GM19468 (cell line): Measurements from ENCODE around the gene KBTBD12.

Experiments used
- ATAC-seq: cut with Tn5 transposase; IDR thresholded peaks from one replicate; pipeline ENCODE4 v1.9.1; 2021; ENCODE audit warnings: mild to moderate bottlenecking, moderate library complexity, moderate number of reproducible peaks; ENCODE audit not compliant: unreplicated experiment; ENCODE audit errors: extremely low read depth

KBTBD12 gene

DNA sequence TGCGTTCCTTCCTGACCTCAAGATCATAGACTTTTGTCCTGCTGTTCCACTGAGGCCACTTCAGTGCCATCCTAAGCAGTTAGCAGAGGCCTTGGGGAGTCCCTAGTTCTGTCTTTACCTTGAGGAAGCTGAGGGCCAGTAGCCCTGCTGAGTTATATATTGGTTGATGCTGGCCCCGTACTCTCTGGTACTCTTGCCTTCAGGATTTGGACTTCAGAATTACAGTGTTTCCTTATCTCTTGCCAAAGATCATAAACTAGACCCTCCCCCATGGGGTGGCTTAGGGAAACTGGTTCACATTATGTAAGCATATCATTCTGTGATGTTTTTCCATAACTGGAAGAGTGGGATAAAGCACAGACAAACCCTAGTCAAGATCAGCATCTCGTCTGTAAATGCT is 33.2 kb downstream of the KBTBD12 start:
- ATAC-seq: no peak

DNA sequence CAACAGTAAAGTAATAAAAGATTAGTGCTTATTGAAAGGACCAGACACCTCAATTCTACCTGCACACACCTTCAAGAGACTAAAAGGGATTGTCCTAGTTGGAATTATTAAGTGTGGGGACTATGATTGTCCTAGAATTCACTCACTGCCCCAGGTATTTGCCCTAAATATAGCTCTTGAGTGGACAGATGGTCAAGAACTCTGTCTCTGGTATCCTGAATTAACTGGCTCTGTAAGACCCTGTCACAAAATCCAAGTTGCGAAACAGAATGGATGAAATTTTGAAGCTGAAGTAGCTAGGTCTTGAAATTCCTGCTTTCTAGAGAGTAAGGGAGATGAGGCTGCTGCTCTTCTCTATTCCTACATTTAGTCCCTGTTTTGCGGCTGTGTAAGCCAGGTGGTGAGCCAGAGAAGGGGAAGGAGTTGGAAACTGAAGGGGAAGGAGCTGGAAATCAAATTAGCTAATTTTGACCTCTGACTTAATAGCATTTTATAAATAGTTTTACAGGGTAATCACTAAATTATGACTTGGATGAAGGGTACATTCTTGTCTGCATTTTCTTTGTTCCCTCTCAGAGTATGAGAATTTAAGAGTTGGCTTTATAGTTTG is 34.5 kb downstream of the KBTBD12 start:
- ATAC-seq: no peak

DNA sequence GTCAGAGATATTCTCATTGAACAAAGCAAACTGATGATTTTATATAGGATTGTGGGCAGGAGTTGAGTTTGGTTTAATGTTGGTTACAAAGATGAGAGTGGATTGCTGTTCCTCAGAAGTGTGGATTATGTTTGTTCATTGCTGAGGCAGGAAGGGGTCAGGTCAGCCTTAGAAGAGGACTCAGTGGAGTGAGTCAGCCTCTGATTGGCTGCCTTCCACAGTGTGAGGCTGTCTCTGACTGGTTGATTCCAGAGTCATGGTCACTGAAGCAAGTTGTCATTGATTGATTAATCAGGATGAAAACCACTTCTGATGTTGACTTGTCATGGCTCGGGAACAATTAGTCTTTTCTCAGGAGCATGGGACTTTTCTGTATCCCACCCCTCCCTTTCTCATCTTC is 36.2 kb downstream of the KBTBD12 start:
- no peak for ATAC-seq

DNA sequence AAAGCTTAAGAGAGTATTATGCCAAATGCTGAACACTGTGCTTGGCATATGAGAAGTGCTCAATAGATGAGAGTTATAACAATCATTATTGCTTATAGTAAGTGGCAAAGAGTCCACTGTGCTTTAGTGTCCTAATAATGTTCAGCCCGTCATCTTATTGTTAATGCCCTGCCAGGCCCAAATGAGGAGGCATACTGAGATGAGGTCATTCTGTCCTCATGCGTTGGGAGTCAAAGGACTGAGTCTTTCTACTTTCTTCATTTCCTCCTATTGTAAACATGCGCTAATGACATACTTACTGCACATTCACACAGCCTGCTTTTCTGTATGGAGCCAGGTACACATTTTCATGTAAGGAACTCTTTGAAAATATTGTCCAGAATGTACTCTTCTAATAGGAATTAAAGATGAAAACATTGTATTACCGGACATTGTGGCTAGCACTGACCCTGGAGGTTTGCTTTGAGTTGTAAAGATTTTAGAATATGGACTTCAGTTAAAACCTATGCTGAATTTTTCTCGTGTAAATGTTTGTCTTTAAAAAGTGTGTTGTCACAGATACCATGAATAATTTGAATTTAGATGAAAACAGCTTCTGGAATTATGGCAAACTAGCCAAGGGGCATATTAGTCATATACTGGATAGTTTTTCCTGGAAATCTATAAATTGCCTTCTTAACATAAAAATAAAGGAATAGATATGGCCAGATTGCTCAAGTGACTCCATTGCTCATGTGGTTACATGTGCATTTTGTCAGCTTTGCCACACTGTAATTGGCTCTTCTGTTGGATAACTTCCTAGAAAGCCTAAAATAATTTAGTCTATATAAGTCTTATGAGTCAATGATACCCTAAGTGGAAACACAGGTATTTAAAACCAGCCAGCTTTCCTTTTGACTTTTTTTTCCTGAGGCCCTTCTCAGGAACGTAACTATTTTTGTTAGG is 38.3 kb downstream of the KBTBD12 start:
- ATAC-seq: no peak

DNA sequence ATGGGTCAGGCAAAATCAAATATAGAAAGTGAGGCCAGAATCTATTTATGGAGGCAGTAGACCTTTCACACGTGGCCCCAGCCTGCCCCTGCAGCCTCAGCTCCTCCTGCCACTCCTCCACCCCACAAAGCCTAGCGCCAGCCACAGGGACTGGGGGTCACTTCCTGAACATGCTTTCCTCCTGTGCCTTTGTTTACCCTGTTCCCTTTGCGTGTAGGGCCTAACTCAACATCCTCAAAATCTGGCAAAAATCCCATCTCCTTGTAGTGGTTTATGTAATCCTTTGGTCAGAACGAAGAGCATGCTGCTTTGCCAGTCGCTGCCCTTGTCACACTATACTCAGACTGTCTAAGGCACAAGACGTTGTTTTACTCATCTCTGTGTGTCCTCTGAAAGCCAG is 39.6 kb downstream of the KBTBD12 start:
- ATAC-seq: no peak

DNA sequence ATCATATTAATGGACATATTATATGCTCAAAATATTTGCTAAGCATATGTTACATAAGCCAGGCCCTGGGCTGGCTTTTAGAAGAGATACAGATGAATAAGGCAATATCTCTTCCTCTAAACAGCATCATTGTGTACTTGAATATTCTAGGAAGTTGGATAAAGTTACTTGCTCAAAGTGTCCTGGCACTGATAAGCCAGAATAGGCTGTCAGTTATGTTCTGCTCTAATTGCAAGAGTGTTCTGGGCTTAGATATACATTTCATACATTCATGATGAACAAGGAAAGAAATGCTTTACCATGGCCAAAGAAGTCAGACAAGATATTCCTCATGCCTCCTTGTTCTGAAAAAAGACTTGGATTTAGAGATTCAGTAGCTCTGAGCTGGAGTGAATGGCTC is 40.7 kb downstream of the KBTBD12 start:
- no peak for ATAC-seq

DNA sequence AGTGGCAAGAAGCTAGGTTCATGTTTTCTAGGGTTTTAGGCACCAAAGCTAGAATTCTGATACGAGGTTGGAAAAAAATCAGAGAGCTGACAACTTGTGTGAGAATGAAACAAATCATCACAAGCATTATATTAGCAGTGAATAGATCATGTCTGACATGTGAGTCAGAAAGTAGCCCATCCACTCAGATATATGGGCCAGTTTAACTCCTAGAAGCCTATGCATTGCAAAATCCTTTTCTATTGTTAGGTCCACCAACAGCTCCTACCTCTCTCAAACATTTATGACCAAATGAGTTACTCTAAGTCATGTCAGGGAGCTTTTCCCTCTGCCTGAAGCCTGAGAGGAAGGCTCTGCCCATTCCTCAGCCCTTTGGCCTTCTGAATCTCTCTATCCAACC is 44.0 kb downstream of the KBTBD12 start:
- ATAC-seq: no peak

DNA sequence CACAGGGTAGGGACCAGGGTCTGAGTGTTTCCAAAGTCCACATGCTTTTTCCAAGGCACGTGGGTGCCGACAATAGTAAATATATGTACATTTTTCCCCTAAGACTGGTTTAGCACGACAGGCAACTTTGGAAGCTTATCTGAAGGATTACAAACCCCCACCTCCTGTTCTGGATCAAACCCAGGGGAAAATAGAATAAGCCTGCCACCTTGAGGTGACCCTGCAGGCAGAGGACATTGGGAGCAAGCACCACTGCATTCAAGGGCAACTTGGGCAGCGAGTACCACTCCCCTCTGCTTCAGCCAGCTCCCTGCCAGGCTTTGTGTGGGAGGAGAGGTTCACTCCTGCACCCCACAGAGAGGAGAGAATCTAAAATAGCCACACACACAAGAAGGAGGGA is 44.8 kb downstream of the KBTBD12 start:
- ATAC-seq: no peak

DNA sequence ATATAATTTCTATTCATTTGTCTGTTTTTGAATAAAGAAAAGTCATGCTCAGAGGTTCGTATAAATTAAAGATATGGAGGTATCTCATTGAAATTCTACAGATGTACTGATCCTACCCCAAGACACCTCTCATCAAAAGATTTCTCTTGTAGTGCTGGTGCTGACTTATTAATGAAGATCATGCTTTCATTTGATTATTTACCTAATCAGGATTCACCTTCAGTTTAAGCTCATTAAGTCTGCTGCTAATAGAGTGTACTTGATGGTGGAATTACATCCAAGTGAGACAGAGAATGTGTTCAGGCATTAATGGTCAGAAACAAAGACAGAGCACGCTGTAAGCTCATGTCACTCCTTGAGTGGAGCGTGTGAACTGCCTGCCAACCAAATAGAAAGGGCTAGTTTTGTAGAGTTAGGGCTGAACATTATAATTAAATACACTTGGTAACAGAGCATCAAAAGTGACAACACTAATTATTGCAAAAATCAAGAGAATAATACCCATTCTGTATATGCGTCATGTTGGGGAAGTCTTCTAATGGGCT is 45.5 kb downstream of the KBTBD12 start:
- no peak for ATAC-seq

DNA sequence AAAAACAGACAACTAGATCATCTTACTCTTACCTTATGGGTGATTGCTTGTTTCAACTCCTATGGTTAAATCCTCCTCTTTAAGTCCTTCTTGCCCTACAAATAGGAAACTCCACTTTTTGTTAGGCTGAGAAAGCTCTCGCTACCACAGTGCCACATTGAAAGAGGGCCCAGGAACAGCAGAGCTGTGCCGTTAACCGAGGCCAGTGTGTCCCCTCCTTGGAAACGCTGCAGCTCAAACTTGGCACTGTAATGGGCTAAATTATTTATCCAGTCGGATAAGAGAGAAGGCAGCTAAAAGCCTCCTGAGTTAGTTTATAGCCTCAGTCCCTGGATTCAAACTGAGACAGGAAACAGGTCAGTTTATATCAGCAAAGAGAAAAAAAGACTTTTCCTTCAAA is 46.1 kb downstream of the KBTBD12 start:
- no peak for ATAC-seq

DNA sequence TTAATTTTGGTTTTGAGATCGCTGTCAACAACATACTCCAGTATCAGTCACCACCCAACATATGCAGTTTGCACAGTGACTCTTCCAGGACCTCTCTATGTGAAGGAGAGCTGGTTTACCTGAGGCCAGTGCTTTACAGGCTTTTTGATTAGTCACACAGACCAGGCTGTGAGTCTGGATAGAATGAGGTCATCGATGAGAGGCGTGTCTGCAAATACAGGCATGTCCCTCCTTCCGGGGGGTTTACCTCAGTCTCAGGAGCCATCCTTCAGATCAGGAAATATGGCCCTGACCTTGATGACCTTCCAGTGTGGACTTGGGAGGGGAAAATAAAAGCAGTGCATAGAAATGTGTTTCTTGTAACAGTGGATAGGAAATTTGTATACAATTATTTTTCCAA is 46.9 kb downstream of the KBTBD12 start:
- ATAC-seq: no peak

DNA sequence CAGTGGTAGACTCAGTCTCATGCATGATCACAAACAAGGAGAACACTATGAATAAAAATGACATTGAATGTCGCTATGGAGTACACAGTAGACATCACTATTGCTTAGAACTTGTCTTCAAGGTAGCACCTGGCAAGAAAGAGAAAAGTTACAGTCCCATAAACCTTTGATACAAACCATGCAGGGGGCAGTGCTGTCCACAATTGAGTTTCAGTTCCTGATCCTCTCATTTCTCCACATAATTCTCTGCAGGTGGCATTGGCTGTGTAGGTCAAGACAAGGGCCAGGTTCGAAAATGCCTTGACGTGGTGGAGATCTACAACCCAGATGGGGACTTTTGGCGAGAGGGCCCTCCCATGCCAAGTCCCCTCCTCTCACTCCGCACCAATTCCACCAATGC is 47.9 kb downstream of the KBTBD12 start:
- ATAC-seq: no peak

DNA sequence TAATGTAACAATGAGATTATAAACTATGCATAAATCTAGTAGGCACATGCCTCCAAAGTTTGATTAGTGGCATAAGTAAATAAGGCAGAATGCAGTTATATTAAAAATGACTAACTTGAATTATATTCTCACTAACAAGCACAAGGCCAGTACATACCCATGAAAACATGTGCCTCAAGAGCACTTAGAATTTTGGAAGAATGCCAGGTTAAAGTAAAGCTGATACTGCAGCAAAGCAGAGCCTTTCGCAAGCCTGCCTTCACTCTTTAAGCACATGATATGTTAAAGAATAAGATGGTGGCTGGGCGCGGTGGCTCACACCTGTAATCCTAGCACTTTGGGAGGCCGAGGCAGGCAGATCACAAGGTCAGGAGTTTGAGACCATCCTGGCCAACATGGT is 49.0 kb downstream of the KBTBD12 start:
- no peak for ATAC-seq

DNA sequence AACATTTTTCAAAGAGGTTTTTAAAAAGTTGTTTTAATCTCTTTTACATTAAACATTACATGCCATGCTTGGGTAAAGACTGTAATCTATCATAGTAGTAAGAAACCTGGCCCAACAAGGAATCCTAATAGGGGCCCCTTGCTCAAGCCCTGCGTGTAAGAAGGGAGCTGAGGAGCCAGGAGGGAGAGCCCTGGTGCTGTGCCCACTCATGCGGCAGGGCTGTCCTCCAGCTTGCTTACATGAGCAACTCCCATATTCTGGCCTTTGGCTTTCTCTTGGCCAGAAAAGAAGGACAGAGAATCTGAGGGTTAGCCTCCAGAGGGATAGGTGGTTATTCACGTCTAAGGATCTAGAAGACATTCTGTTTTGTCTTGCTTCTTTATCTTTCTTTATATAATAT is 49.8 kb downstream of the KBTBD12 start:
- no peak for ATAC-seq

DNA sequence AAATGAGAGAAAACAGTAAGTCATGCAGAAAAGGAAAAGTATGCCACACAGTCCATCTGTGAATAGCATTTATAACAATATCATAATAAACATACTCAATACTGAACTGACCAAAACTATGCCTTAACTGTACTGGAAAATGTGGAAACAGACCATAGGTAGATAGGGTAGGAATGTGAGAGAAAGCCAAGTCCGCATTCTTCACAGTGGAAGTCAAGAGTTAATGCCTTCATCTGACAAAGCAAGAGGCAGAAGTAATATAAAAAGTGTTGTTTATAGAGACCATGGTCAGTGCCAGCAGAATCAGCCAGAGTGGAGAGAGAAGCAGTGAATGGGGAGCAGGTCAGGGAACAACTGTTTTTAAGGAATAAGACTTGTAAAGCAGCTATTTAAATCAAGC is 52.3 kb downstream of the KBTBD12 start:
- no peak for ATAC-seq

DNA sequence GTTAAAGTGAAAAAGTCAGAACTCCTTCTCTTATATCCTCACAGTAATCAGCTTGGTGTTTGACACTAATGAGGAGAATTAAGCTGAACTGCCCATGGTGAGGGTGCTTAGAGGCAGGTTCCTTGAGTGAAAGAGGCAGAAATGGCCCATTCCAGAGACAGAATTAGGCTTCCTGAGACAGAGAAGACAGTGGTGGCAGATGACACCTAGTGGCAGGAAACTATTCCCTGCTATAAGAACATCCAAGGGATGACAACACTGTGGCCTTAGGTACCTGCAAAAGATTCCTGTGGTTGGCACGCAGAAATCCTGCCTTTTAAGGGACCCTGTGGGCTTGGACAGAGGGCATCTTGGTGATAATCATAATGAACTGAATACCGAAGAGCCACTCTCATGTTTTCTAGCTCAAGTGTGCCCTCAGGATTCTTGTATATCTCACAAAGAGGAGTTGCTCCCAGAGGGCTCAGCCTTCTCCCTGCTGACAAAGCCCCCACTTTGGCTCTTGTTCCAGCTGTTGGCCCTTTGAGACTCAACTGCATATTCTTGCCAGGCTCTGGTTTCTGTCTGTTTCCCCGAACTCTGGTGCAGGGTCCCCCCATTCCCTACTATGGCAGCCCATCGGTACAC is 56.0 kb downstream of the KBTBD12 start:
- no peak for ATAC-seq

DNA sequence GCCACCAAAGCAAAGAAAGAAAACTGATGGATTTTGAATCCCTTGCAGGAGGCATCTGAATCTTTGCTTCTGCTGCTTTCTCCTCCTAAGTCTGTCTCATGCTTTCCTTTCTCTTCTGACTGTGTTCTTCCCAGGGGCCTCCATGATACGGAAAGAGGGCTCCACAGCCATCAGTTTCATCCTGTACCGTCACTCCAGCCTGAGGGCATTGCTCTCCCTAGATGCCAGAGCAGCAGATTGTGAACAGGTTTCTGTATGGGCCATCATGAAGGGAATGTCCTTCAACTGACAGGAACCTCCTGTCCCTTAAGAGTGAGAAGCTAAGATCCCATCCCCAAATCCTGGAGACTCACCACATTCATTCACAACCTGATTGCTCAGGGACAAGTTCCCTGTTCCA is 59.2 kb downstream of the KBTBD12 start:
- ATAC-seq: no peak

DNA sequence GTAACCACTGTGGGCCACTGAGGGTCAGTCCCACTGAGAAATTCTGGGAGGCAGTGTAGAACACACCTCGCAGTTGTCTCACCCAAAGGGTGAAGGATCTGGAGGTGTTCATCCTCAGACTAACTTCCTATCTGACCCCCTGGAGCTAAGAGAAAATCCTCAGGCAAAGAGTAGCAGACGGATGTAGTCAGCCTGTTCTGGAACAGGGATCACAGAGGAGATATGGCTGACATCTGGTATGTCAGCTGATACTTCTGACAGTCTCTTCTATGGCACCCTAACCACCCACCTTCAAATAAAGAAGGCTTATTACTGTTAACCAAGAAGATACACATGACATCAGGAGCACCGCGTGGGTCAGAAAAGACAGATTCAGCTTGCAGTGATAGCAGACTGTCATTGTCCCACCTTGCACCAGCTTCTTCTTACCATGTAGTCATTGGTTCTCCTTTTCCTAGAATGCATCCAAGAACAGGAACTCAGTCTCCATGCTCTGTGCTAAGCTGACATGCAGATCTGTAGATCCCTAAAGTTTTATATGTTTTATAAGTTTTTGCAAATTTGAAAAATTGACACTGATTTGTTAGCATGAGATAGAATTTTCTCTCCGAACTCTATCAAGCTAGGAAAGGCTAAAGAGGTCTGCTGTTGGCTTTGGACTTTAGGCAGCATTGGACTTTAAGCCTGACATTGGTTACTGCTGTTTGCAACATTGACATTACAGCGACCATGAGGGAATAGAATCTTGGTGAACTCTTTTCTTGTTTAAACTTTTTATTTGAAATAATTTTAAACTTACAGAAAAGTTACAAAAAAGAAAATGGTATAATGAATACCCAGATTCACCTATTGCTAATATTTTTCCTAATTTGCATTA is 60.4 kb downstream of the KBTBD12 start:
- no peak for ATAC-seq

DNA sequence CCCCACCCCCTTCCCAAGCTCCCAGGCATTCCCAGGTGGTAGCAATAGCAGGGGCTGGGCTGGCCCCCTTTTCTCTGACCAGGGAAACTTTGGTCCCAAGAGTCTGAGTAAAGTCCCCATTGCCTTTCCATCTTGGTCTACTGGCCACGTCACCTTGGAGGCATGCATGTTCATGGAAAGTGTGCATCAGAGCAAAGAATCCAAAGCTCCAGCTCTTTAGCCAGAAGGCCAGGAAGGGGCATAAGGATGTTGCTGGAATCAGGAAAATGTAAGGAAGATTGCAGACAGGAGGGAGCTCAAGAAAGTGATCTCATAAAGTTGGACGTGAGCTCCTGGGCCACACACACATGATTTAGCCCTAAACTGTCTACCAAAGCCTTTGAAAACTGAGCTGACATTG is 63.6 kb downstream of the KBTBD12 start:
- no peak for ATAC-seq

DNA sequence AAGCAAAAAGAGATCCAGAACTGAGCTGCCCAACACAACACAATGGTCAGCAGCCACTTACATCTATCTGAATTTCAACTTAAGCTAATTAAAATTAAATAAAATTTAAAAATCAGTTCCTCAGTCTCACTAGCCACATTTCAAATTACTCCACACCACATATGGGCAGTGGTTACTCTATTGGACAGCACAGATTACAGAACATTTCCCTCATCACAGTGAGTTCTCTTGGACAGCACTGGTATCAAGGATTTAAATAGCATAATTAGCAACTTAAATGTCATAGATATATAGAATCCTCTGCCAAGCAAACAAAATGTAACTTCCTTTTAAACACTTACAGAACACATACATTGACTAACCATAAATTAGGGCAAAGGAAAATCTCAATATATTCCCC is 64.4 kb downstream of the KBTBD12 start:
- ATAC-seq: no peak
